Activated naive CD4-positive, alpha-beta T cell treated with Interleukin-2 at 50 U/mL for 16 hours (primary cell): ENCODE data around the gene MARCHF3.
"Not testable (repeated sequence)": the region's sequence is repeated elsewhere in the genome, so short reads cannot be mapped to it uniquely, and the experiment has no call there.

ENCODE experiments used
- DNase-seq: peaks from one replicate; pipeline ENCODE4 v3.0.0-alpha.2; 2020

The MARCHF3 gene

DNA sequence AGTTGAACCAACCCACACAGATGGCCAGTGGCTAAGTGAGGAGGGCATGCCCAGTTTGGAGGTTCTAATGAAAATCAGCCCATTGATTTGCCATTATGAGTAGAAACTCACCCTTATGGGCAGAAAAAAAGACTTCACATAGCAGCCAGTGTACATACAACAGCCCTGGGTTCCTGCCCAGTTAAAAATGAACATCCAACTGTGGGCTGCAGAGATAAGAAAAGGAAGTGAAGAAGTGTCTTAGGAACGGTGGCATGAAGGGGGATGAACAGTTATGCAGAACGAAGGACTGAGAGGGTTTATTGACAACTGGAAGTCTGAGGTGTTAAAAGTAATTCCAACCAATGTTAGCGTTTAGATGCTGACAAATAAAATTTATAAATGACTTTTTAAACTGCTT is 118.4 kb downstream of the MARCHF3 start:
- DNase-seq: no peak

GRCh38 chr5:126909856-126910255 is 120.5 kb downstream of the MARCHF3 start:
- no peak for DNase-seq

DNA sequence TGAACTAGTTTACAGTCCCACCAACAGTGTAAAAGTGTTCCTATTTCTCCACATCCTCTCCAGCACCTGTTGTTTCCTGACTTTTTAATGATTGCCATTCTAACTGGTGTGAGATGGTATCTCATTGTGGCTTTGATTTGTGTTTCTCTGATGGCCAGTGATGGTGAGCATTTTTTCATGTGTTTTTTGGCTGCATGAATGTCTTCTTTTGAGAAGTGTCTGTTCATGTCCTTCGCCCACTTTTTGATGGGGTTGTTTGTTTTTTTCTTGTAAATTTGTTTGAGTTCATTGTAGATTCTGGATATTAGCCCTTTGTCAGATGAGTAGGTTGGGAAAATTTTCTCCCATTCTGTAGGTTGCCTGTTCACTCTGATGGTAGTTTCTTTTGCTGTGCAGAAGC is 126.0 kb downstream of the MARCHF3 start:
- DNase-seq: not testable (repeated sequence)

DNA sequence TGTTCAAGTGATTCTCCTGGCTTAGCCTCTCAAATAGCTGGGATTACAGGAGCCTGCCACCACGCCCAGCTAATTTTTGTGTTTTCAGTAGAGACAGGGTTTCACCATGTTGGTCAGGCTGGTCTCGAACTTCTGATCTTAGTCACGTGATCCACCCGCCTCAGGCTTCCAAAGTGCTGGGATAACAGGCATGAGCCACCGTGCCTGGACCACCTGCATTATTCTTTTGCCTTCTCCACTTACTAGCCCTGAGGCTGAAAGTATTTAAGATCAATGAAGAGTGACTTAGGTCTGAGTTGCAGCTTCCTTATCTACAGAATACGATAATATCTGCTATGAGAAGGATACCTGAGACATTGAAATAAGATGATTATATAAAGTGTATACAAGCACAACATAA is 129.6 kb downstream of the MARCHF3 start:
- no peak for DNase-seq

GRCh38 chr5:126899476-126899875 is 130.9 kb downstream of the MARCHF3 start:
- no peak for DNase-seq

GRCh38 chr5:126897851-126898630 is 132.3 kb downstream of the MARCHF3 start:
- DNase-seq: no peak

- DNase-seq: no peak
Observed at GRCh38 chr5:126896170-126896702, 134.1 kb downstream of the MARCHF3 start.

DNA sequence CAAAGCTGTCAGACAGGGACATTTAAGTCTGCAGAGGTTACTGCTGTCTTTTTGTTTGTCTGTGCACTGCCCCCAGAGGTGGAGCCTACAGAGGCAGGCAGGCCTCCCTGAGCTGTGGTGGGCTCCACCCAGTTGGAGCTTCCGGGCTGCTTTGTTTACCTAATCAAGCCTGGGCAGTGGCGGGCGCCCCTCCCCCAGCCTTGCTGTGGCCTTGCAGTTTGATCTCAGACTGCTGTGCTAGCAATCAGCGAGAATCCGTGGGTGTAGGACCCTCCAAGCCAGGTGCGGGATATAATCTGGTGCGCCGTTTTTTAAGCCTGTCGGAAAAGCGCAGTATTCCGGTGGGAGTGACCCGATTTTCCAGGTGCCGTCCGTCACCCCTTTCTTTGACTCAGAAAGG is 134.6 kb downstream of the MARCHF3 start:
- not testable (repeated sequence) for DNase-seq

GRCh38 chr5:126890414-126890813 is 139.9 kb downstream of the MARCHF3 start:
- not testable (repeated sequence) for DNase-seq

GRCh38 chr5:126888175-126888574 is 142.2 kb downstream of the MARCHF3 start:
- DNase-seq: no peak

DNA sequence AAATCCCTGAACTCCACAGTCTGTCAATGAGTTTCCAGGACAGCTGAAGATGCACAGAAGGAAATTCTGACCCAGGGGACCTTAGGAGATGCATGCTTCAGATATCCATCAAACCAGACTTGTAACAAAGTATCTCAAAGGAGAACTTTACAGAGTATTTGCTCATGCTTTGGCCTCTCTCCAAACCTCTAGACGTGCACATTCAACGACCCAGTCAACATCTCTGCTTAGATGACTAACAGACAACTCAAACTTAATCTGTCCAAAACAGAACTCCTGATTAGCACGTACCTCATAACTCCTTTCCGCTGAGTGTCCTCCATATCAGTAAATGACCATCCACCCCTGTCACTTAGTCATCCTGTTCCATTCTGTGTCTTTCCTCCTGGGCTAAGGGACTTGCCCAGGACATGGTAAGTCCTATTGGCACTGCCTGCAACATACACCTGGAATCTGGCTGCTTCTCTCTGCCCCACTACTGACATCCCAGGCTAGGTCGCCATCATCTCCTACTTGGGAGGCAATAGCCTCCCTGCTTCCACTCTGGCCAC is 146.0 kb downstream of the MARCHF3 start:
- DNase-seq: no peak

GRCh38 chr5:126883564-126884245 is 146.7 kb downstream of the MARCHF3 start:
- DNase-seq: no peak

GRCh38 chr5:126881821-126882600 is 148.3 kb downstream of the MARCHF3 start:
- DNase-seq: no peak

DNA sequence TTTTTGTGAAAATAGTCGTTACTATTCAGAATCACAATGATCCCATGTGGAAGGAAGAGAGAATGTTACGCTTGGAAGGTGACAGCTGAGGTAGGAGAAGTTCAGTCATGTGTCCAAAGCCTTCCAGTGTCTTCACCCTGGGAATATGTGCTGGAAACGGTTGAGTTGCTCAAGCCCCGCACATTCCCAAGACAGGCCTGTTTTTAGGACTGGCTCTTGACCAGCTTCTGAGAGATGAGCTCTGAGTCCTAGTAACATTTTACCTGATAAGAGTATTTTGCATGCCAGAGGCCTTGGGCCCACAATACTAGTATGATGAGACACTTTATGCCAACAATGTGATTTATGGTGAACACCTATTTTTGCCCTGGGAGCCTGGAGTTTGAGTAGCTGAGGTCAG is 151.7 kb downstream of the MARCHF3 start:
- DNase-seq: no peak

DNA sequence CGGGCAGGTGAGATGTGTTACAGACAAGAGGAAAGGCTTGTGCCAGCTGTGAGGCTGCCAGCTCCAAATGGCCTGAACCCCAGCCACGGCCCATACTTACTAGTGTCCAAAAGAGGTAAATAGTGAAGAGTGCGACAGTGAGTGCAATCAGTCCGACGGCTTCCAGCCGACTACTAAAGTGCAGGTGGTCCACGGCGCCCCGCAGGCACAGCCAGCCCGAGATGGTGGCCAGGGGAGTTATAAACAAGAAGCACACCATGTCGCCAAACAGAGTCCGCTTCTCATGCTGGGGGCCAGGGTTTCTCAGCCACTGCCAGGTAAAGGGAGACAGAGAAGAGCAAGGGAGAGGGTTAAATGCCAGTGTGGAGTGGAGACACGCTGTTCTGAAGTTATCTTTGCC is 152.3 kb downstream of the MARCHF3 start:
- no peak for DNase-seq

DNA sequence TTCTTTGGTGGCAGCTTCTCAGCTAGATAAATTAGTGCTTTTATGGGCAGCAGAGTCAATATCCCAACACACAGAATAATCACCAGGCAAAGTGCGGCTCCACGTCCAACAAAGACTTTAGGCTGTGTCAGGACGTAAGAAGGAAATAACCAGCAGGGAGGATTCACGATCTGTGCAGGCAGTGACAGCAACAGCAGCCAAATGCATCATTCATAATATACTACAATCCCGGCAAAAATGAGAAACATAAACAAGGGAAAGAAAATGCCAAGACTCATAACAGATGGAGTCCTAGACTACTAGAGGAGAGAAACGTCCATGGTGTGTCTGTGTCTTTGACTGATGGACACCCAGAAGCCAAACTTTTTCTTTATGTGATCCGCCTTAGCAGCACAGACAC is 152.8 kb downstream of the MARCHF3 start:
- DNase-seq: no peak

- DNase-seq: no peak
Observed at GRCh38 chr5:126875303-126875785, 155.0 kb downstream of the MARCHF3 start.

DNA sequence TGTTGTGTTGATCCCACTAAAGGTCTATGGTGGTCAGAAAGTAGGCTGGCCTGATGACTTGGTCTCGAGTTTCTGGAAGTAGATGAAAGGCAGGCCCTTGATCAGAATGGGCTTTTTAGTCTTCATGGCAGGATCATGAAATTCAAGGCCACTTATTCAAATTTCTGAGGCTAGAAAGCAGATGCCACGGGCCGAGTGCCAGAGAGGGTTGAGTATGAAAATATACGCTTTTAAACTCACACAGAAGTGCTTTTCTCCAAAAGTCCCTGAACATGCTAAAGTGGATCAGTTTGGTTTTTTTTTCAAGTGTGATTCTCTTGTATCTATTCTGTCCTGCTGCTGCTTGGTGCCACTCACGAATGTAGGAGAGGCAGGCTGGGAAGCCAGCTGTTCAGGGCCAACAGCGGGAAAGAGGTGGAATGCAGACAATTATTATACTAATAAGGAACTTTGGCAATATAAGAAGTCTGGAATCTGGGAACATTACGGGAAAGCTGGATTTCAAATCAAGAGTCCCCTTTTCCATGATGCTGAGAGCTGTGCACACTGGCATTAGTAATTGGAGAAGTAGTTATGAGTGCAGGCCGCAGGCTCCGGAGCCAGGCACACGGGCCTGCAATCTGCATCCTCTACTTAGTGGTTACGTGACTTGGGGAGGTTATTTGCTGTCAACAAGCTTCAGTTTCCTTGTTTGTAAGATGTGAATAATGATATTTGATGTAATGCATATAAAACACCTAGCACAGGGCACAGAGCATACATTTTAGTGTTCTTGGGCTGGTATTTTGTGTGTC is 157.6 kb downstream of the MARCHF3 start:
- DNase-seq: no peak

- no peak for DNase-seq
Observed at GRCh38 chr5:126871441-126871840, 158.9 kb downstream of the MARCHF3 start.

GRCh38 chr5:126869005-126869451 is 161.3 kb downstream of the MARCHF3 start:
- no peak for DNase-seq

GRCh38 chr5:126868338-126869004 is 161.9 kb downstream of the MARCHF3 start:
- DNase-seq: no peak
